DMS153 (cell line): ENCODE data around the gene VPS13C.

Source experiments
- DNase-seq: peaks from one replicate; lab custom pipeline; 2025; lab: John Stamatoyannopoulos, UW

Gene VPS13C

DNA sequence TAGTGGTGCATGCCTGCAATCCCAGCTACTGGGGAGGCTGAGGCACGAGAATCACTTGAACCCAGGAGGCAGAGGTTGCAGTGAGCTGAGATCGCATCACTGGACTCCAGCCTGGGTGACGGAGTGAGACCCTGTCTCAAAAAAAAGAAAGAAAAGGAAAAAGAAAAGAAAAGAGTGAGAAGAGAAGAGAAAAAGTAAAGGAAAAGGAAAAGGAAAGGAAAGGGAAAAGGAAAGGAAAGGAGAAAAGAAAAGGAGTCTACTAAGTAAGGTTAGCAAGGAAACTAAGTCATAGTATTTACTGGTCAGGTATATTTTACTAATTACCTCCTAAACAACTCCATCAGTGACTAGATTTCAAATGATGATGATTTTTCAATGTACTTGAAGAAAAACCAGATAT, 198.3 kb downstream of the VPS13C start:
- DNase-seq = no peak

- no peak for DNase-seq
Measured at GRCh38 chr15:61857169-61857829, 202.9 kb downstream of the VPS13C start.

DNA sequence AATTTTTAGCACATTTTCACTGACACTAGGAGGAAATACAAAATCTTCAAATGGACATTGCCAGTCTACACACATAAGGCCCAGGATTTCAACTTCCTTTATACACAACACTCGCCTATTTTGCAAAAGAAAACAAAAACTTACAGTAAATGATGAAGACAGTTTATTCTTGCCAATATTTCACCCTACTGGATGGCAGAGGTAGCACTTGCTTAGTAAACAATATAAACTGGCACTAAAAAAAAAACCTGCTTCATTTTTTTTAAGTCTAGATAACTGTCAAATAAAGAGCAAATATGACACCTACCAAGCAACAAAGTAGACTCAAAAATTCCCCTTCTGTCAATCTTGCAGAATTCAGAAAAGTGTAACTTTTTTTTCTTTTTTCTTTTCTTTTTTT, 204.0 kb downstream of the VPS13C start:
- no peak for DNase-seq

- DNase-seq = no peak
Measured at GRCh38 chr15:61853195-61853594, 207.1 kb downstream of the VPS13C start.

DNA sequence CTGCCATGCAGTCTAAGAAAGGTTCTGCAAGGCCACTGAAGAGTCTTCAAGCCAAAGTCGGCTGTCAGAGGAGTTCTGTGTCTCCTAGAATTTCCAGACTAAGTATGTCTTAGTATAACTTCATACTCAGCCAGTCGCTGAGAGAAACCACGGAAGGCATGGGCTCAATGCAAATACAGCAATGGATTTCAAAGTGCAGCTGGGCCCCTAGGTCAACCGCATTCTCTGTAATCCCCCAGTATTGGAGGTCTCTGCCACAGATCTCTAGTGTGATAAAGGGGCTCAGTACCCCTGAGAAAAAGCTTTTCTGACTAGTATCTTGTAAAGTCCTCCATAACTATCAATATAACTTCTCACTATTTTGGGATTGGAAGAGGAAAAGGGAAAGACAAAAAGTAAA, 208.3 kb downstream of the VPS13C start:
- no peak for DNase-seq

DNA sequence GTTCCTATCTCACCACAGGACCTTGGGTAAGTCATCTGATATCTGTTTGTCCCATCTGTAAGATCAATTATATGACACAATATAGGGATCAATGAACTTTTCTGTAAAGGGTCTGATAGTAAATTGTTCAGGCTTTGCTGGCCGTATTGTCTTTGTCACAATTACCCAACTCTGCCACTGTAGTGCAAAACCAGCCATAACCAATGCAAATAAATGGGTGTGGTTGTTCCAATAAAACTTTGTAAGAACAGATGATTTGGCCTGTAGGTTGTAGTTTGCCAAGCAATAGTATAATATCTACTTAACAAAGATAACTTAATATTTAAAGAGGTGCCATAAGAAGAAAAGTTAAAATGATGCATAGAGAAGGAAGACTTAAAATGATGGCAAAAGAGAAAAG, 210.8 kb downstream of the VPS13C start:
- DNase-seq = no peak

DNA sequence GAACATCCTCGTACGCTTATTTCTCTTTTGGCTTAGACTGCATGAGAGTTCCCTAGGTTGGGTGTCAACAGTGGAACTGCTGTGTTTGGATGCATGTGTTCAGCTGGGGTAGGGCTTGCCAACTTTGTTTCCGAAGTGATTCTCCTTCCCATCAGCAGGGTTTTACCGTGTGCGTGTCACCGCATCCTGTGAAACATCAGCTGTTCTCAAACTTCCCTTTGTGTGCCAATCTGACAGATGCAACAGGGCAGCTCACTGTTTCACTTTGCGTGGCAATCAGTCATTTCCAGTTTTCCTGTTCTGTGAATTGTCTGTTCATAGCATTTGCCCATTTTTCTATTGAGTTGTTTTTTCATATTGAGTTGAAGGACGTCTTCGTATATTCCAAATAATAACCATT, 218.8 kb downstream of the VPS13C start:
- no peak for DNase-seq

DNA sequence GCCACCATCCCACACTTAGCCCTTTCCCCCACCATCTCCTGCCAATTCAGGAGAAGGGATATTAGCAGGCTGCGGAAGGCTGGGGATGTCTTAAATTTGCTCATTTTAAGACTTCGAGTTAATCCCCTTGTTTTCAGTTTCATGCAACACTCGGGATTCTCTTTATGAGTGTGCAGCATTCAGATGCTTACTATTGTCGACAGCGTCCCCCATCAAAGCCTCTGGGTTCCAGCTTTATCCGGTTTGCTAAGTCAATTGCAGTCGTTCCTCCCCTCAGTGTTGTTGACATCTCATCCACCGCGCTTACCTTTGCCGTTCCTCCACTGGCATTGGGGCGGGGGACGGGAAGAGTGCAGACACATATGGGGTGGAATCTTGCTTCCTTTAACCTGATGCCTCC, 220.2 kb downstream of the VPS13C start:
- no peak for DNase-seq

DNA sequence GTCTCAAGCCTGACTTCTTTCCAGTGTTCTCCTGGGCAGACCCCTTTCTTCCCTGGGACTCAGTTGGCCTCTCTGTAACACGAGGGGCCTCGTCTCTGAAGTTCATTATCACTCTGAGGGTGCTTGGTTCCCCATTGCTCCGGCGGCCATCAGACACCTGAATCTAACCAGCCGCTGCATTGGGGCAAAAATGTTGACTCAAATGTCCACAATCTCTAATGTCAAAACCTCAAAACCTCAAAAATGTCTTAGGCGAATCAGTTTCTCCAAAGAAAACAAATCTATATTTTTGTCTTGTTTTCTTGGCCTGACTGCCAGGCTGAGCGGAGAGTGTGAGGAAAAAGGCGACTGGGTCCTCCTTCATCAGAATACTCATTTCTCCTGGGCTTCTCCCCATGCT, 220.7 kb downstream of the VPS13C start:
- no peak for DNase-seq

DNA sequence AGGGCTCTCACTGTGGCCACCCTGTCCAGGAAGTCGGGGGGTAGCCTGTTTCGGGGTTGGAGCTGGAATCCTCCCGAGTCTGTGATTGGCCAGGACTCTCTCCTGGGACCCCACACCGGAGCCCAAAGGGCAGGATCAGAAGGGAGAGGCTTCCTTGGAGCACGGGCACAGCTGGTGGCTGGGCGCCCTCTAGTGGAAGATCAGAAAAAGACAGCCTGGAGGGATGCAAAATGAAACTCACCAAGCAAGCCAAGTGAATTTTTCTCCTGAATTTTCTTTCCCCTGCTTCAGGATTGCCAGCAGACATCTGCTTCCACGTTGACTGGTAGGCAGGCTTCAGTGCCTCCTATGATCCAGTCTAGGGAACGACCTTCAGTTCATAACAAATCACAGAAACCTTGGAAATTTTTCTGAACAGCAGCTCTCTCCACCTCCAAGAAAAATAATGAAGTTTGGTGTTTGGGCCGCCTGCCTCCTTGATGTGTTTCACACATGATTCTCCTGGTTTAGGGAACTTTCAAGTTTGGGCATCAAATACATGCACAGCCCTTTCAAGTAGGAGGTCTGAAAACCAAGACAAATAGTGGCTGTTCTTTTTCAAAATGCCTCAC, 224.6 kb downstream of the VPS13C start:
- DNase-seq = no peak

DNA sequence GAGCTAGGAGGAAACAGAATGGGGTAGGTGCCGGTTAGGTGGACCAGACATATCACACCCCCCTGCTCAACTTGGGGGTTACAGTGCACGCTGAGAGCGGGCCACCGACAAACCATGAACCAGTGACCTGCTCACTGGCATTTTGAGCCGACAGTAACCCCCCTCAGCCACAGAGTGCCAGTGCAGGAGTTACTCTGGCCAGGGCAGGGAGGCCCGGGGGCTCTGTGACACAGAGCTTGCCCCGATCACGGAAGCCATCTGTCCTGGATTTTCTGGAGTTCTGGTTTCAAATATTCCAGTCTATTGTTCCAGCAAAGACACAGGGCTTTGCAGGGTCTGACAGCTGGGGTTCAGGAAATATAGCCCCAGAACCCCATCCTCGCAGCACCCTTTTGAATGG, 225.2 kb downstream of the VPS13C start:
- no peak for DNase-seq

DNA sequence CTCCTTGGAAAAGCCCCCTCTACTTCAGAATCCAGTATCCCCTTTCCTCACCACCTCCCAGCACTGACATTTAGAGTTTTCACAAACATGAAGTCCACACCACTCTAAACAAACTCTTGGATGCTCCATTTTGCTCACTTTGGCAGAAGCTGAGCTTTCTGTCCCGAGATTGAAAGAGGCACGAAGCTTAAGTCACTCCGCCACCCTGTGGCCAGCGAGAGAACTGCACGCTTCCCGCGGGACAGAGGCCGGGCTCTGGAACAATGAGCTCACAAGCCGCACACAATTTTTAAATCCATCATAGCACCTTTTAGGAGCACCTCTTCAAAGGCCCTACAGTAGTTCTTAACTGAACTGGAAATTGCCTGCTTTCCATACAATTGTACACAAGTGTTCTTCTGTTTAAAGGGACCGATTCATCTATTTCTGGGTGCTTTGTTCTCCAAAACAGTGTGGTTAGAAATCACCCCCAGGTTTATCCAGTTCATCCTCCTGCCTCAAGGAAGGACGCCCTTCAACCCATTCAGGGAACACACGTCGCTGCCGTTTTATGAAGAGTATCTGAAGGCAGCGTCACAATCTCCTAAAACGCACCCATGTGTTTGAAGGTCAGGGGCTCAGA, 226.1 kb downstream of the VPS13C start:
- DNase-seq = peak; percentile 37

DNA sequence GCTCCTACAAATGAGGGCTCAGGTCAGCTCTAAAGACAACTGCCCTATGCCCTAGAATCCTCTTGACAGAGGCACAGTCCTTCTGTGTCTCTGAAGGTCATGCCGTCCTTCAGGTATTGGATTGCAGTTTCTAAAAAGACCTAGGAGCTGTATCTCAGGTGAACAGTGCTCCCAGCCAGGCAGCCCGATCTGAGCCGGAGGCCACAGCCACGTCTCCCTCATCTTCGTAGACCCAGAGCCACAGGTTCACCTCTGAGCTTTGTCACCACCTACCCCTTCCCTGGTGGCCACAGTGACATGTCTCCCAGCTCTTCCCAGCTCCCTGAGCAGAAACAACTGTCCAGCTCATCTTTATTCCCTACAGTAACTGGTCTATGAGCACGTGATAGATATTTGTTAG, 228.0 kb downstream of the VPS13C start:
- no peak for DNase-seq

GRCh38 chr15:61831505-61831921, 228.7 kb downstream of the VPS13C start:
- no peak for DNase-seq

DNA sequence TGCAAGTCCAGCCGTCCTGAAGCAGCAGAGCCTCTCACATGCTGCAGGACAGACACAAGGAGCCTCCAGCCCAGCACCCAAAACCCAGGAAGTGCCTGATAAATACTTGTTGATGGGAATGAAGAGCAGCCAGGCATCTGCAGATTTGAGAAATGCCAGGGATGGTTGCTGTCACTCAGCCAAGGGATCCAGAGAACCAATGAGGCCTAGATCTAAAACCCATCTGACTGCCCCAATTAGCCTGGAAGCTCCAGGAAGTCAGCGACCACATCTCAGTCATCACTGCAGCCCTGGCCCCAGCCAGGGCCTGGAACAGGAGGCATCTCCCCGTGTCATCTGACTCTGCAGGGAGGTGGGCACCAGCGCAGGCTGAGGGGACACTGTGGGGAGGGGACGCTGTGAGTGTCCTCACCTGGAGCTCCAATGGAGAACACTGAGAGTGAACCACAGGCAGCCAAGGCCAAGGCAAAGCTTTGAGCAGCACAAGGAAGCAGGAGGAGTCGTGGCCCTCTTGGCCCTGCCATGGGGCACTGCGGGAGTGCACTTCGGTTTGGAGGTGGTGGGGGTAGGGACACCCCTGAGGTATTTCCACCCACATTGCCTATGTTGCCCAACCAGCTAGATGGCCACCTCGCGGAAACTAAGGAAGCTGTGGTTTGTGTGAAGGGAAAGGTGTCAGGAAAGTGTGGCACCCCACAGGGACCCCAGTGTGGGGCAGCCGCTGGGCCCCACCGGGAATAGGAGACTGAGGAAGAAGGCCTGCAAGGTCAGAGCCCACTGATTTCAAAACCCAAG, 229.5 kb downstream of the VPS13C start:
- no peak for DNase-seq

- no peak for DNase-seq
Measured at GRCh38 chr15:61829514-61829889, 230.7 kb downstream of the VPS13C start.

DNA sequence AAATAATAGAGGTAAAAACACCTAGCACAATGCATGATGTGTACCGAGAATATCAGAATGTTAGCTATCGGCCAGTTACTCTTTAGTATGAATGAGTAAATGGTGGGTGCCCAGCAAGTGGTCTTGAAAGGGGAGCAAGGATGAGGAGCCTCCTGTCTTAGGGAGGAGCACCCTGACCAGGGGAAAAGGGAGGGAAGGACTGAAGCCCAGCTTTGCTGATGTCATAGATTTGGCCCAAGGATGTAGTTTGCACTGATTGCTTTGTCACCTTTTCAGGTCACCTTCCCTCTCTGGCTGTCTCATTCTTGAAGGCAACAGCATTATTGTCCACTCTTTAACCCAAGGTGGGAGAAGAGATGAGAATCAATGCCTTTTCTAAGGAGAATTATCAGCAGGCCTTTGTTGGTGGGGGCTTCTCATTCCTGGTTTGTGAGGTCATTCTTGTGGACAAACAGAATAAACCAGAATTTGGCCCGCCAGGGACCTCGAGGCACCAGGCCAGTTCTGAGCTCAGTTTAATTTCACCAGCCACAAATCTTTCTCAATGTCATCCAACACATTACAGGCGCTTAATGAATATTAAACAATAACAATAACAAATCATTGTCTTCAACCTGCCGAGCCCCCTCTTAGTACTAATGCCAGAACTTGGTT, 231.3 kb downstream of the VPS13C start:
- DNase-seq = no peak

DNA sequence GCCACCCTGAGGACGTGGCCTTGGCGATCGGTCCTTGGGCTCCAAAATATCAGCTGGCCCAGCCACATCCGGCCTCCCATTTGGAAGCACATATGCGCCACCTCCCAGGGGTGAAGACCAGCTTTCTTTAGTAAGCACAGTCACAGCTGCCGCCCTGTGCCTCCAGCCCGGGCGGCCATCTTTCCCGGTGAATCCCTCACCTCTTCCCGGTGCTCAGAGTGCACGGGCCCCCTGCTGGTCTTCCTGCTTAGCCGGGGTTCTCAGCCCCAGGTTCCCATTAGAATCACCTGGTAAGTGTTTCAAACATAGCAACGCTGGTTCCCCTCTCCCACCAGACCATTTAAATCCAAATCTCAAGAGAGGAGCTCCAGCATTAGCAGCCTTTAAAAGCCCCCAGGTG, 232.2 kb downstream of the VPS13C start:
- no peak for DNase-seq

GRCh38 chr15:61827131-61827530, 233.1 kb downstream of the VPS13C start:
- DNase-seq = no peak

GRCh38 chr15:61824291-61824690, 236.0 kb downstream of the VPS13C start:
- no peak for DNase-seq

DNA sequence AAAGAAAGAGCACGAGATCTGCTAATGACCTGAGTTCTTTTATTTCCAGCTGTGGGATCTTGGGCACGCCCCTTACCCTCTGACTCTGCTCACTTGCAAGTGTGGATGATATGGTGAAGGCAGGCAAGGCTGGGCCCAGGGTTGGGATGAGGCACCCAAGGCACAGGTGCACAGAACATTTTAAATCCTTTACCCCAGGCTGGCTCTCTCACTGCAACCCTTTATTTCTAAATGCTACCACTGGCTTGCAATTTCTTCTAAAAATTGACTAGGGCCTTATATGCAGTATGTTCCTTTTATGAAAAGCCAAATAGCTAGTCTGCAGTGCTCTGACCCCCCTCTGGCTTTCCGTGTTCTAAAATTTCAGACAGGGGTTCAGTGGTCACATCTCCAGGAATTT, 237.7 kb downstream of the VPS13C start:
- no peak for DNase-seq

DNA sequence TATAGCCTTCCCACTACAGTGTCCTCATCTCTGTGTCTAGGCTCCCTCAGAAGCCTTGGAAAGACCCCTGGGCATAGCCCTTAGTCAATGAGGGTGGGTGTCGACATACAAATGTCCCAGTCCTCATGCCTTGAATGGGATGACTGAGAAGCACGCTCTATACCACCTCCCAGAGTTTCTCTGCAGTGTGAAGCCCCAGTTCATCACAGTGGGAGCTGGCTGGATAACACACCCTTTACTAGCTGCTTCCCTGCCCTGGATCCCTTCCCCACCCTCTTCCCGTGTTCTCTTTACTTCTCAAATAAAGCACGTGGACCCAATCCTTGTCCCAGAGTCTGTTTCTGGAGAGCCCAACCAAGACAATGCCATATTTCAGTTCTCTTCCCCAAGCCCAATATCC, 239.3 kb downstream of the VPS13C start:
- DNase-seq = no peak
